HepG2 (cell line): ENCODE data around the gene GLRX2. TPM values are rescaled to one million over a fixed set of nuclear protein-coding genes. Genes with fewer than 3 reads are reported as not detected.

Source experiments
- ATF4 ChIP-seq, 2 experiments: fragments of 450-650 bp in 1 of 2; sonication (generic) in 1 of 2; formaldehyde crosslinking; IDR thresholded peaks; 2 replicates each; pipeline versions ENCODE4 v1.5.0 to v1.8.0; 2020 to 2022; ENCODE audit warnings: mild to moderate bottlenecking in 1 of 2, missing genetic modification reagents in 1 of 2
- CCDC6 ChIP-seq: sonication (generic); formaldehyde crosslinking; IDR thresholded peaks from 2 replicates; pipeline ENCODE4 v1.8.1; 2022; ENCODE audit warnings: mild to moderate bottlenecking, missing genetic modification reagents, moderate library complexity
- CEBPG ChIP-seq: IDR thresholded peaks from 2 replicates; pipeline ENCODE4 v1.6.1; 2016
- EED ChIP-seq: sonication (generic); formaldehyde crosslinking; IDR thresholded peaks from 2 replicates; pipeline ENCODE4 v1.5.0; 2020; ENCODE audit warnings: mild to moderate bottlenecking, missing genetic modification reagents
- FOXP1 ChIP-seq, 2 experiments: fragments of 450-650 bp in 1 of 2; IDR thresholded peaks; 2 replicates each; pipeline ENCODE4 v1.6.1; 2017 to 2018; ENCODE audit warnings: antibody characterized with exemption in 1 of 2
- GATAD2A ChIP-seq: IDR thresholded peaks from 2 replicates; pipeline ENCODE4 v1.6.1; 2016
- HNRNPL ChIP-seq: fragments of 200-400 bp; formaldehyde crosslinking; IDR thresholded peaks from 2 replicates; pipeline ENCODE4 v1.6.1; 2017; ENCODE audit warnings: mild to moderate bottlenecking, low read depth, low read length
- KMT2A ChIP-seq: sonication (generic); formaldehyde crosslinking; IDR thresholded peaks from 2 replicates; pipeline ENCODE4 v1.4.0; 2020; ENCODE audit warnings: missing genetic modification reagents
- MED13 ChIP-seq: sonication (generic); formaldehyde crosslinking; IDR thresholded peaks from 2 replicates; pipeline ENCODE4 v1.5.0; 2020; ENCODE audit warnings: missing genetic modification reagents
- NR2F1 ChIP-seq, 2 experiments: fragments of 450-650 bp in 1 of 2; formaldehyde crosslinking in 1 of 2; IDR thresholded peaks; 2 replicates each; pipeline versions ENCODE4 v1.5.0 to v1.6.1; 2016 to 2020; ENCODE audit warnings: mild to moderate bottlenecking in 1 of 2, missing compliant biosample characterization in 1 of 2, missing genetic modification reagents in 1 of 2, moderate library complexity in 1 of 2
- PHF21A ChIP-seq: sonication (generic); formaldehyde crosslinking; IDR thresholded peaks from 2 replicates; pipeline ENCODE4 v1.5.0; 2020; ENCODE audit warnings: mild to moderate bottlenecking, missing genetic modification reagents
- POGK ChIP-seq: sonication (generic); formaldehyde crosslinking; conservative IDR thresholded peaks from 2 replicates; pipeline ENCODE4 v1.8.0; 2022; ENCODE audit warnings: mild to moderate bottlenecking, moderate library complexity, missing genetic modification reagents
- PRMT3 ChIP-seq: sonication (generic); formaldehyde crosslinking; IDR thresholded peaks from 2 replicates; pipeline ENCODE4 v1.8.1; 2022; ENCODE audit warnings: low read depth, mild to moderate bottlenecking, moderate library complexity, missing genetic modification reagents, borderline replicate concordance
- RFX5 ChIP-seq: IDR thresholded peaks from 2 replicates; pipeline ENCODE4 v1.6.1; 2011; ENCODE audit warnings: low read depth, low read length, improper control_type of control experiment
- RFXANK ChIP-seq: IDR thresholded peaks from 2 replicates; pipeline ENCODE4 v1.6.1; 2016
- SALL1 ChIP-seq: sonication (generic); formaldehyde crosslinking; IDR thresholded peaks from 2 replicates; pipeline ENCODE4 v1.8.0; 2022; ENCODE audit warnings: mild to moderate bottlenecking, missing genetic modification reagents
- SATB2 ChIP-seq: sonication (generic); formaldehyde crosslinking; IDR thresholded peaks from 2 replicates; pipeline ENCODE4 v1.5.0; 2020; ENCODE audit warnings: missing genetic modification reagents
- TEAD3 ChIP-seq: optimal IDR thresholded peaks from 2 replicates; pipeline ENCODE3; 2016; ENCODE audit warnings: borderline replicate concordance
- TEF ChIP-seq: sonication (generic); formaldehyde crosslinking; IDR thresholded peaks from 2 replicates; pipeline ENCODE4 v1.5.0; 2020; ENCODE audit warnings: missing genetic modification reagents
- TFAP4 ChIP-seq: sonication (generic); IDR thresholded peaks from 2 replicates; pipeline ENCODE4 v1.6.1; 2016; ENCODE audit warnings: low read depth, borderline replicate concordance
- ZFAT ChIP-seq: sonication (generic); formaldehyde crosslinking; conservative IDR thresholded peaks from 2 replicates; pipeline ENCODE4 v1.8.1; 2023; ENCODE audit warnings: missing genetic modification reagents, inconsistent platforms
- ZFP82 ChIP-seq: sonication (generic); formaldehyde crosslinking; IDR thresholded peaks from 2 replicates; pipeline ENCODE4 v1.5.1; 2020; ENCODE audit warnings: mild to moderate bottlenecking, missing genetic modification reagents, borderline replicate concordance
- ZKSCAN5 ChIP-seq: sonication (generic); formaldehyde crosslinking; IDR thresholded peaks from 2 replicates; pipeline ENCODE4 v1.5.1; 2020; ENCODE audit warnings: mild to moderate bottlenecking, missing genetic modification reagents
- ZNF232 ChIP-seq: sonication (generic); formaldehyde crosslinking; IDR thresholded peaks from 2 replicates; pipeline ENCODE4 v1.4.0; 2020; ENCODE audit warnings: missing genetic modification reagents, borderline replicate concordance
- ZNF24 ChIP-seq: fragments of 450-650 bp; IDR thresholded peaks from 2 replicates; pipeline ENCODE4 v1.6.1; 2017; ENCODE audit warnings: antibody characterized with exemption, mild to moderate bottlenecking
- ZNF335 ChIP-seq: sonication (generic); formaldehyde crosslinking; IDR thresholded peaks from 2 replicates; pipeline ENCODE4 v1.4.0; 2020; ENCODE audit warnings: missing genetic modification reagents
- ZNF510 ChIP-seq: sonication (generic); formaldehyde crosslinking; IDR thresholded peaks from 2 replicates; pipeline ENCODE4 v1.4.0; 2020; ENCODE audit warnings: low read depth, mild to moderate bottlenecking, missing genetic modification reagents
- ZNF737 ChIP-seq: sonication (generic); formaldehyde crosslinking; IDR thresholded peaks from 2 replicates; pipeline ENCODE4 v1.5.0; 2020; ENCODE audit warnings: missing genetic modification reagents, mild to moderate bottlenecking, borderline replicate concordance
- polyA plus RNA-seq, 8 experiments: library from polyadenylated mRNA; depleted of rRNA in 3 of 8; stranded (reverse) in 7 of 8; unstranded in 1 of 8; fragments of >200 nt; fragmentation: Illumina TruSeq in 4 of 8; extraction: Trizol in 4 of 8; gene quantifications; 2 replicates each; pipeline versions ENCODE4 v1.2.1 to v1.2.3, GENCODE V29; 2011 to 2016; ENCODE audit warnings: low read depth in 4 of 8, missing spikeins in 1 of 8, mixed read lengths in 1 of 8; ENCODE audit not compliant: insufficient read depth in 1 of 8
- total RNA-seq, 5 experiments: library from RNA; depleted of rRNA; stranded (reverse); fragments of >200 nt; fragmentation: Illumina TruSeq; extraction: Trizol; gene quantifications; 2 replicates each; pipeline ENCODE4 v1.2.3, GENCODE V29; 2016; ENCODE audit warnings: low read depth in 1 of 5
- TF ChIP-seq, protein P1 (sequence below): sonication (generic); formaldehyde crosslinking; IDR thresholded peaks from 2 replicates; pipeline ENCODE4 v1.8.0; 2022; ENCODE audit warnings: mild to moderate bottlenecking, missing genetic modification reagents, moderate library complexity

The GLRX2 gene
- total and polyA plus RNA-seq, 2 of the 13 experiments (the other 11 are each of a cell fraction or from before 2014, with no cell fraction given): 11.9 to 39.0 TPM

GRCh38 chr1:193111641-193112090 lies 6.5 kb upstream of the GLRX2 start (continued):
- TF ChIP-seq TEF (CRISPR knock-in tag) (no peak), RFX5 (no peak), POGK (CRISPR knock-in tag) (no peak), KMT2A (no peak), EED (CRISPR knock-in tag) (no peak), CEBPG (CRISPR knock-in tag) (peak; percentile 99), ZNF335 (CRISPR knock-in tag) (peak; percentile 69), TEAD3 (CRISPR knock-in tag) (peak; percentile 98), SATB2 (CRISPR knock-in tag) (no peak), MED13 (CRISPR knock-in tag) (no peak), PHF21A (no peak), FOXP1 (IDR thresholded peaks at IDR 0.05) (no peak), FOXP1 (CRISPR knock-in tag; IDR thresholded peaks at IDR 0.05) (peak; percentile 26; the same call in 1 of the 2 replicates), HNRNPL (peak; percentile 81), TFAP4 (no peak), SALL1 (CRISPR knock-in tag) (peak; percentile 59), GATAD2A (CRISPR knock-in tag) (peak; percentile 80), ZNF232 (CRISPR knock-in tag) (no peak), ZNF24 (no peak; the same call in 1 of the 2 replicates), ZFP82 (no peak), RFXANK (CRISPR knock-in tag) (no peak), ZNF510 (no peak), ZKSCAN5 (CRISPR knock-in tag) (no peak), NR2F1 (CRISPR knock-in tag; IDR thresholded peaks at IDR 0.05) (0 out of 4 replicates have a peak, but pooled peaks of 1 of the 2 experiments have one; percentile 24), CCDC6 (CRISPR knock-in tag) (no peak), ZFAT (CRISPR knock-in tag) (no peak), ZNF737 (CRISPR knock-in tag) (no peak), PRMT3 (no peak), ATF4 (CRISPR knock-in tag; IDR thresholded peaks at IDR 0.05) (peak in 1 of 2 experiments; percentile 97; a peak in 2 of 4 replicates)
- TF ChIP-seq, protein P1, sequence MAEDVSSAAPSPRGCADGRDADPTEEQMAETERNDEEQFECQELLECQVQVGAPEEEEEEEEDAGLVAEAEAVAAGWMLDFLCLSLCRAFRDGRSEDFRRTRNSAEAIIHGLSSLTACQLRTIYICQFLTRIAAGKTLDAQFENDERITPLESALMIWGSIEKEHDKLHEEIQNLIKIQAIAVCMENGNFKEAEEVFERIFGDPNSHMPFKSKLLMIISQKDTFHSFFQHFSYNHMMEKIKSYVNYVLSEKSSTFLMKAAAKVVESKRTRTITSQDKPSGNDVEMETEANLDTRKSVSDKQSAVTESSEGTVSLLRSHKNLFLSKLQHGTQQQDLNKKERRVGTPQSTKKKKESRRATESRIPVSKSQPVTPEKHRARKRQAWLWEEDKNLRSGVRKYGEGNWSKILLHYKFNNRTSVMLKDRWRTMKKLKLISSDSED: no peak
